NCI-H524 treated with DMSO at 0.1 percent for 48 hours (cell line): Measurements from ENCODE around the gene DTNBP1.

Source experiments
- DNase-seq: peaks from one replicate; lab custom pipeline; 2025; lab: John Stamatoyannopoulos, UW

DTNBP1 gene

GRCh38 chr6:15662326-15663129, at the start of gene DTNBP1:
Gene DTNBP1, minus strand, starts transcription at chr6:15663028. Its CDS starts 159 bp downstream, at chr6:15662869.
- DNase-seq: no peak

GRCh38 chr6:15709651-15710269, 46.9 kb upstream of the DTNBP1 start:
- no peak for DNase-seq

GRCh38 chr6:15708231-15708630, 45.4 kb upstream of the DTNBP1 start:
- peak; percentile 94 for DNase-seq

- no peak for DNase-seq
Observed at GRCh38 chr6:15705981-15706380, 43.2 kb upstream of the DTNBP1 start.

- DNase-seq: no peak
Observed at GRCh38 chr6:15698471-15698870, 35.6 kb upstream of the DTNBP1 start.

GRCh38 chr6:15697895-15698294, 35.1 kb upstream of the DTNBP1 start:
- no peak for DNase-seq

GRCh38 chr6:15691250-15691869, 28.5 kb upstream of the DTNBP1 start:
- DNase-seq: peak; percentile 54

GRCh38 chr6:15690510-15690909, 27.7 kb upstream of the DTNBP1 start:
- DNase-seq: no peak

GRCh38 chr6:15689586-15690482, 27.0 kb upstream of the DTNBP1 start:
- no peak for DNase-seq

GRCh38 chr6:15685619-15686018, 22.8 kb upstream of the DTNBP1 start:
- DNase-seq: no peak

GRCh38 chr6:15682965-15683822, 20.4 kb upstream of the DTNBP1 start:
- no peak for DNase-seq

GRCh38 chr6:15681946-15682345, 19.1 kb upstream of the DTNBP1 start:
- no peak for DNase-seq

- DNase-seq: no peak
Observed at GRCh38 chr6:15678514-15678913, 15.7 kb upstream of the DTNBP1 start.

GRCh38 chr6:15677822-15678221, 15.0 kb upstream of the DTNBP1 start:
- peak; percentile 54 for DNase-seq

GRCh38 chr6:15675536-15676220, 12.8 kb upstream of the DTNBP1 start:
- DNase-seq: no peak

- DNase-seq: peak; percentile 47
Observed at GRCh38 chr6:15674690-15675386, 12.0 kb upstream of the DTNBP1 start.

GRCh38 chr6:15673666-15674065, 10.8 kb upstream of the DTNBP1 start:
- peak; percentile 77 for DNase-seq

- DNase-seq: peak; percentile 59
Observed at GRCh38 chr6:15672818-15673217, 10.0 kb upstream of the DTNBP1 start.

GRCh38 chr6:15672291-15672690, 9.5 kb upstream of the DTNBP1 start:
- DNase-seq: no peak

GRCh38 chr6:15668918-15669317, 6.1 kb upstream of the DTNBP1 start:
- DNase-seq: no peak
